ENCODE results near the gene CDK5R1.
A peak's percentile ranks its signal among the peaks of the same experiment; 100 is the strongest.

CDK5R1 gene

DNA sequence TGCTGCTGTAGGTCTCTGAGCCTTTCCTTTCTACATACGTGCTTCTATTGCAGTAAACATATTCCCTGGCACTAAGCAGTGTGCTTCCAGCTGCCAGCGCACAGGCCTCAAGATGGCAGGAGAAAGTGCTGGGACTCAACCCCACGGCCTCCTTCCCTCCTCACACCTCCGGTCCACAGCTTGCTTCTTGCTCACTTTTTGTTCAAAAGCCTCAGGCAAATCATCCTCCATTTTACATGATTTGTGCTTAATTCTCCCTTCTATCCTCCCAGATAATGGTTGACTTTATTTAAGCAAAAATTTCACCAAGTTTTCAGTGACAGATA is 5.4 kb downstream of the CDK5R1 start:
- Histone ChIP-seq H3K27ac (no peak overlapping the region), H3K4me3 (no peak overlapping the region)
- no peak for DNase-seq (ENCODE audit: low spot score)
- TF ChIP-seq, protein P1, sequence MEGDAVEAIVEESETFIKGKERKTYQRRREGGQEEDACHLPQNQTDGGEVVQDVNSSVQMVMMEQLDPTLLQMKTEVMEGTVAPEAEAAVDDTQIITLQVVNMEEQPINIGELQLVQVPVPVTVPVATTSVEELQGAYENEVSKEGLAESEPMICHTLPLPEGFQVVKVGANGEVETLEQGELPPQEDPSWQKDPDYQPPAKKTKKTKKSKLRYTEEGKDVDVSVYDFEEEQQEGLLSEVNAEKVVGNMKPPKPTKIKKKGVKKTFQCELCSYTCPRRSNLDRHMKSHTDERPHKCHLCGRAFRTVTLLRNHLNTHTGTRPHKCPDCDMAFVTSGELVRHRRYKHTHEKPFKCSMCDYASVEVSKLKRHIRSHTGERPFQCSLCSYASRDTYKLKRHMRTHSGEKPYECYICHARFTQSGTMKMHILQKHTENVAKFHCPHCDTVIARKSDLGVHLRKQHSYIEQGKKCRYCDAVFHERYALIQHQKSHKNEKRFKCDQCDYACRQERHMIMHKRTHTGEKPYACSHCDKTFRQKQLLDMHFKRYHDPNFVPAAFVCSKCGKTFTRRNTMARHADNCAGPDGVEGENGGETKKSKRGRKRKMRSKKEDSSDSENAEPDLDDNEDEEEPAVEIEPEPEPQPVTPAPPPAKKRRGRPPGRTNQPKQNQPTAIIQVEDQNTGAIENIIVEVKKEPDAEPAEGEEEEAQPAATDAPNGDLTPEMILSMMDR (IDR thresholded peaks at IDR 0.05), result no peak

DNA sequence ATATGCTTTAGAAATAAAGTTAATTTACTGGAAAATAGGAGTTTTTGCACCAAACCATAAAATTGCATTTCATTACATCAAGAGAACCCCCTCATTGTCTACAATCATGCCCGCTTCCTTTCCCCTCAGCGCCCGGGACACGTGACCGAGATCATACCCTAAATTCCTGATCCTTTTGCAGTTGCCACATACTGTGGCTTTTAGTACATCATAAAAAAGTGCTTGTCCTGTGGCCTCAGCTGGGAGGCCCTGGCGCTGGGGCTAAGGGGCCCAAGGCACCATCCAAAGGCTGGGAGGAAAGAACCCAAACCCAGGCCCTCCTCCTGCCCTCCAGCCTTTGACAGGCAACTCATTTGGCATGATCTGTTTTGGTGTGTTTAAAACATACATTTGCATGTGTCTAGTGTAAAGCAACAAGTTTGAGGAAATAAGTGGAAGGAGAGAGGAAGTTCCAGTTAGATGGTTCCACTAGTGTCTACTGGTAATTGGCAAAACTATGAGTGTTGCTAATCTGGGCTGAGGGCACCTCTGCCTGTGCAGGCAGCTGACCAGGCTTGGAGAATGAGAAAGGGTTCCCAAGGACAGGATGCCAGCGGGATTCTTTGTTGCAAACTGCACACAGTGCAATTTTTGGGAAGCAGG is 6.0 kb downstream of the CDK5R1 start:
- peak overlapping the region in 1 of 2 donors; percentile 23 for H3K27ac ChIP-seq
- H3K4me3 ChIP-seq, result no peak overlapping the region
- TF ChIP-seq, protein P1 (IDR thresholded peaks at IDR 0.05), result no peak
- no peak for DNase-seq (ENCODE audit: low spot score)

GRCh38 chr17:32493571-32493970 is 6.8 kb downstream of the CDK5R1 start:
- no peak overlapping the region for H3K27ac ChIP-seq
- TF ChIP-seq, protein P1 (IDR thresholded peaks at IDR 0.05), result no peak
- H3K4me3 ChIP-seq, result no peak overlapping the region
- DNase-seq (ENCODE audit: low spot score), result no peak

- Histone ChIP-seq H3K4me3 (no peak overlapping the region), H3K27ac (no peak overlapping the region)
- TF ChIP-seq, protein P1 (IDR thresholded peaks at IDR 0.05), result no peak
Observed at GRCh38 chr17:32493976-32494513, 7.3 kb downstream of the CDK5R1 start.

GRCh38 chr17:32494621-32495358 is 8.0 kb downstream of the CDK5R1 start:
- H3K4me3 ChIP-seq, result no peak overlapping the region
- DNase-seq (ENCODE audit: low spot score), result no peak
- TF ChIP-seq, protein P1 (IDR thresholded peaks at IDR 0.05), result no peak
- H3K27ac ChIP-seq, result peak overlapping the region; percentile 75 to 88

More at GRCh38 chr17:32493976-32494513, 7.3 kb downstream of the CDK5R1 start:
- no peak for DNase-seq (ENCODE audit: low spot score)

GRCh38 chr17:32495359-32496231 is 8.8 kb downstream of the CDK5R1 start:
- H3K27ac ChIP-seq, result peak overlapping the region; percentile 75 to 88
- no peak for DNase-seq (ENCODE audit: low spot score)

More at GRCh38 chr17:32495359-32496231, 8.8 kb downstream of the CDK5R1 start:
- peak overlapping the region; percentile 14 for H3K4me3 ChIP-seq
- TF ChIP-seq, protein P1 (IDR thresholded peaks at IDR 0.05), result no peak
